RWPE2 (cell line): Measurements from ENCODE around the gene CHRNA9.
"Not testable (repeated sequence)": the region's sequence is repeated elsewhere in the genome, so short reads cannot be mapped to it uniquely, and the experiment has no call there.

Experiments used
- ATAC-seq: fragments of 200-7000 bp; cut with Tn5 transposase; 3 replicates; pipeline ENCODE4 v1.9.1; 2021; ENCODE audit warnings: low read depth
- DNase-seq: peaks from one replicate; pipeline ENCODE4 v3.0.0-alpha.2; 2020; ENCODE audit warnings: low spot score
- H3K27ac ChIP-seq: fragments of 450-650 bp; 2 replicates; pipeline ENCODE4 v1.5.1; 2017; ENCODE audit warnings: mild to moderate bottlenecking; ENCODE audit not compliant: poor library complexity, severe bottlenecking
- H3K27me3 ChIP-seq: fragments of 250-450 bp; sonication (Bioruptor Pico); 2 replicates; pipeline ENCODE4 v1.5.1; 2021; ENCODE audit warnings: mild to moderate bottlenecking, moderate library complexity; ENCODE audit not compliant: insufficient read depth, poor library complexity, severe bottlenecking
- H3K36me3 ChIP-seq: fragments of 250-450 bp; sonication (Bioruptor Pico); 2 replicates; pipeline ENCODE4 v1.5.1; 2020; ENCODE audit warnings: low read depth, mild to moderate bottlenecking, moderate library complexity
- H3K4me1 ChIP-seq: fragments of 250-450 bp; sonication (Bioruptor Pico); 2 replicates; pipeline ENCODE4 v1.5.1; 2021; ENCODE audit warnings: mild to moderate bottlenecking, moderate library complexity; ENCODE audit not compliant: insufficient read depth, poor library complexity, severe bottlenecking
- H3K4me3 ChIP-seq: fragments of 250-450 bp; sonication (Bioruptor Pico); 2 replicates; pipeline ENCODE4 v1.5.1; 2021; ENCODE audit warnings: mild to moderate bottlenecking, moderate library complexity; ENCODE audit not compliant: severe bottlenecking
- H3K9me3 ChIP-seq: fragments of 250-450 bp; sonication (Bioruptor Pico); 2 replicates; pipeline ENCODE4 v1.5.1; 2021; ENCODE audit warnings: mild to moderate bottlenecking, moderate library complexity; ENCODE audit not compliant: severe bottlenecking
- TF ChIP-seq, protein P1 (sequence below): fragments of 450-650 bp; IDR thresholded peaks from one replicate; pipeline ENCODE4 v1.5.1; 2017; ENCODE audit warnings: mild to moderate bottlenecking, moderate library complexity; ENCODE audit not compliant: poor library complexity, severe bottlenecking

CHRNA9 gene

GRCh38 chr4:40388239-40388638 lies 53.1 kb downstream of the CHRNA9 start:
- Histone ChIP-seq H3K4me1 (no peaks in the 10 kb centered on the region), H3K4me3 (no peak overlapping the region), H3K36me3 (no peaks in the 10 kb centered on the region), H3K27me3 (no peaks in the 10 kb centered on the region), H3K9me3 (no peaks in the 10 kb centered on the region), H3K27ac (no peak overlapping the region)
- DNase-seq (no peak), ATAC-seq (no peak)
- TF ChIP-seq, protein P1, sequence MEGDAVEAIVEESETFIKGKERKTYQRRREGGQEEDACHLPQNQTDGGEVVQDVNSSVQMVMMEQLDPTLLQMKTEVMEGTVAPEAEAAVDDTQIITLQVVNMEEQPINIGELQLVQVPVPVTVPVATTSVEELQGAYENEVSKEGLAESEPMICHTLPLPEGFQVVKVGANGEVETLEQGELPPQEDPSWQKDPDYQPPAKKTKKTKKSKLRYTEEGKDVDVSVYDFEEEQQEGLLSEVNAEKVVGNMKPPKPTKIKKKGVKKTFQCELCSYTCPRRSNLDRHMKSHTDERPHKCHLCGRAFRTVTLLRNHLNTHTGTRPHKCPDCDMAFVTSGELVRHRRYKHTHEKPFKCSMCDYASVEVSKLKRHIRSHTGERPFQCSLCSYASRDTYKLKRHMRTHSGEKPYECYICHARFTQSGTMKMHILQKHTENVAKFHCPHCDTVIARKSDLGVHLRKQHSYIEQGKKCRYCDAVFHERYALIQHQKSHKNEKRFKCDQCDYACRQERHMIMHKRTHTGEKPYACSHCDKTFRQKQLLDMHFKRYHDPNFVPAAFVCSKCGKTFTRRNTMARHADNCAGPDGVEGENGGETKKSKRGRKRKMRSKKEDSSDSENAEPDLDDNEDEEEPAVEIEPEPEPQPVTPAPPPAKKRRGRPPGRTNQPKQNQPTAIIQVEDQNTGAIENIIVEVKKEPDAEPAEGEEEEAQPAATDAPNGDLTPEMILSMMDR: no peak

GRCh38 chr4:40389986-40390385 lies 54.9 kb downstream of the CHRNA9 start:
- H3K4me1 ChIP-seq: no peaks in the 10 kb centered on the region
- no peaks in the 10 kb centered on the region for H3K27me3 ChIP-seq
- TF ChIP-seq, protein P1: no peak
- no peak overlapping the region for H3K4me3 ChIP-seq
- ATAC-seq: no peak
- DNase-seq: no peak
- no peaks in the 10 kb centered on the region for H3K36me3 ChIP-seq
- no peak overlapping the region for H3K27ac ChIP-seq
- no peaks in the 10 kb centered on the region for H3K9me3 ChIP-seq

- H3K9me3 ChIP-seq, H3K36me3 ChIP-seq, H3K27ac ChIP-seq, H3K27me3 ChIP-seq, ATAC-seq, H3K4me1 ChIP-seq, DNase-seq, H3K4me3 ChIP-seq: not testable (repeated sequence)
Measured at GRCh38 chr4:40392241-40392640, 57.1 kb downstream of the CHRNA9 start.

- ATAC-seq (no peak), DNase-seq (no peak)
- H3K36me3 ChIP-seq: no peaks in the 10 kb centered on the region
- H3K27me3 ChIP-seq: no peaks in the 10 kb centered on the region
- peaks cover 6% of the 10 kb centered on the region for H3K4me1 ChIP-seq
- no peaks in the 10 kb centered on the region for H3K9me3 ChIP-seq
- H3K27ac ChIP-seq: no peak overlapping the region
- TF ChIP-seq, protein P1: no peak
- no peak overlapping the region for H3K4me3 ChIP-seq
Measured at GRCh38 chr4:40394236-40394635, 59.1 kb downstream of the CHRNA9 start.

DNA sequence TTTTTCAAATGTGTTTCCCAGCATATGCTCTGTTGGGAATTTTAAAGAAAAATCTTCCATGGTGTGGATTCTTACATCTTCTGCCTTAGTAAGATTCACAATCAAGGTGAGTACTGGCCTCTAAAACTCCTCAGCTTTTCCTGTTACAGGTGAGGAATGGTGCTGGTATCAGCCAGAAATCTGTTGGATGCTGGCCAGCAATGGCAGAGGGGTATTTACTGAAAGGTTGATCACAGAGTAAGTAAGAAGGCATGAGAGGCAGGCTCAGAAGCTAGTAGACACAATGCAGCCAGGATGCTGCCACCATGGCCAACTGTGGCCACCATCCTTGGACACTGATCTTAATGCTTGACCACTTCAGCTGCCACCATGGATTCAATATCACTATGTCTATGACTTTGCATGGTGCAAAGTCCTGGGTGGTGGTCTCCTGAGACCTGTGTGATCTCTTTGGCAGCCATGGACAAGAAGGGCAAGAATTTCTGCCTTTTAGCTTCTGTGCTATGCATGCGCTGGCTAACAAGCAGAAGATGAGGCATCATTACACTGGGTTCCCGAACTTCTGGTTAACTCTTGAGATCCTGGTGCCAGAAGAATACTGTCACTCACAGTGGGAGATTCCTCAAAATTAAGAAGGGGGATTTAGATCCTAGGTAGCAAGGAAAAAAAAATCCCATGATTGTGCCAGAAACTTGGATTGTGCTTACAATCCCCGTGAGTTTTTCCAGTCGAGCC lies 60.2 kb downstream of the CHRNA9 start:
- Histone ChIP-seq H3K9me3 (no peaks in the 10 kb centered on the region), H3K27ac (no peak overlapping the region), H3K4me3 (no peak overlapping the region), H3K27me3 (no peaks in the 10 kb centered on the region), H3K36me3 (no peaks in the 10 kb centered on the region), H3K4me1 (peaks cover 6% of the 10 kb centered on the region)
- DNase-seq (no peak), ATAC-seq (no peak)
- TF ChIP-seq, protein P1: no peak
